Chondrocyte (in vitro differentiated cells): ENCODE data around the gene ZNF407. TPM values are rescaled to one million over a fixed set of nuclear protein-coding genes. Genes with fewer than 3 reads are reported as not detected.
A peak's percentile ranks its signal among the peaks of the same experiment; 100 is the strongest.

Experiments used
- DNase-seq: peaks from one replicate; pipeline ENCODE4 v3.0.0; 2021; ENCODE audit warnings: mixed read lengths, low spot score
- H3K27ac Mint-ChIP-seq: one replicate; pipeline ENCODE4 v1.8.0; 2021; ENCODE audit warnings: mild to moderate bottlenecking, moderate library complexity, mixed read lengths; ENCODE audit not compliant: unreplicated experiment
- H3K27me3 Mint-ChIP-seq: 2 replicates; pipeline ENCODE4 v1.8.0; 2021; ENCODE audit warnings: low read depth, mixed read lengths
- H3K36me3 Mint-ChIP-seq: 2 replicates; pipeline ENCODE4 v1.8.0; 2021; ENCODE audit warnings: low read depth, mixed read lengths
- H3K4me1 Mint-ChIP-seq: 2 replicates; pipeline ENCODE4 v1.8.0; 2021; ENCODE audit warnings: low read depth, mild to moderate bottlenecking, mixed read lengths
- H3K4me3 Mint-ChIP-seq: one replicate; pipeline ENCODE4 v1.8.0; 2021; ENCODE audit warnings: mild to moderate bottlenecking, moderate library complexity, mixed read lengths; ENCODE audit not compliant: unreplicated experiment
- H3K9me3 Mint-ChIP-seq: 2 replicates; pipeline ENCODE4 v1.8.0; 2021; ENCODE audit warnings: low read depth, mixed read lengths
- total RNA-seq: library from RNA; stranded (reverse); gene quantifications from 3 replicates; pipeline ENCODE4 v1.2.1, GENCODE V29; 2021
- TF ChIP-seq, protein P1 (sequence below): fragments of 200-600 bp; sonication (generic); IDR thresholded peaks from 2 replicates; pipeline ENCODE4 v1.5.0; 2021; ENCODE audit warnings: antibody characterized with exemption, mild to moderate bottlenecking, moderate library complexity

ZNF407 gene
- total RNA-seq, 1 donor from 2014 or later = 10.4 TPM

DNA sequence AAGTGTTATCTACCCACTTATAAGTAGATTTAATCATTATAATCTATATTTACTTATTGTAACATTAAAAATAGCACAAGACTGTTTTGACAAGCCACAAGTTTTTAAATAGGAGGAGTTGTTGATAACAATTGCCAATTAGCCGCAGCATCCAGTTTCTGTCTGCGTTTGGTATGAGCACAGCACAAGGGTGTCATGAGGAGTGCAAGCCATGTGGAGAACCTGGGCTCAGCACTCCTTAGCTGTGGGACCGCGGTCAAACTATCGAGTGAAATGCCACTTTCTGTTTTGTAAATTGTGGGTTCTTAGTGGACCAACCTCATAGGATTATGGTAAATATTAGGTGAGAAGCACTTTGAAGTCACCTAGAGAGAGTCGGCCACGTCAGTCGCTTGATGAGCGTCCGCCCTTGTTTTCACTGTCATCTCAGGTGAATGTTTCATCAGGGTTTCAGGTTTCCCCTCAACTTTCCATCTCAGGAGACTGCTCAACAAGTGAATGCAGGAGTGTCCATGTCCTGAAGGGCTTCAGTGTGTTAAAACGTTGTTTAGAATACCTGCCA lies 294.5 kb downstream of the ZNF407 start:
- Mint-ChIP-seq H3K36me3 (peaks cover 4% of the 10 kb centered on the region), H3K4me3 (no peak overlapping the region), H3K9me3 (no peaks in the 10 kb centered on the region), H3K4me1 (peaks cover 5% of the 10 kb centered on the region), H3K27ac (no peak overlapping the region), H3K27me3 (no peaks in the 10 kb centered on the region)
- DNase-seq = no peak
- TF ChIP-seq, protein P1, sequence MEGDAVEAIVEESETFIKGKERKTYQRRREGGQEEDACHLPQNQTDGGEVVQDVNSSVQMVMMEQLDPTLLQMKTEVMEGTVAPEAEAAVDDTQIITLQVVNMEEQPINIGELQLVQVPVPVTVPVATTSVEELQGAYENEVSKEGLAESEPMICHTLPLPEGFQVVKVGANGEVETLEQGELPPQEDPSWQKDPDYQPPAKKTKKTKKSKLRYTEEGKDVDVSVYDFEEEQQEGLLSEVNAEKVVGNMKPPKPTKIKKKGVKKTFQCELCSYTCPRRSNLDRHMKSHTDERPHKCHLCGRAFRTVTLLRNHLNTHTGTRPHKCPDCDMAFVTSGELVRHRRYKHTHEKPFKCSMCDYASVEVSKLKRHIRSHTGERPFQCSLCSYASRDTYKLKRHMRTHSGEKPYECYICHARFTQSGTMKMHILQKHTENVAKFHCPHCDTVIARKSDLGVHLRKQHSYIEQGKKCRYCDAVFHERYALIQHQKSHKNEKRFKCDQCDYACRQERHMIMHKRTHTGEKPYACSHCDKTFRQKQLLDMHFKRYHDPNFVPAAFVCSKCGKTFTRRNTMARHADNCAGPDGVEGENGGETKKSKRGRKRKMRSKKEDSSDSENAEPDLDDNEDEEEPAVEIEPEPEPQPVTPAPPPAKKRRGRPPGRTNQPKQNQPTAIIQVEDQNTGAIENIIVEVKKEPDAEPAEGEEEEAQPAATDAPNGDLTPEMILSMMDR = no peak

DNA sequence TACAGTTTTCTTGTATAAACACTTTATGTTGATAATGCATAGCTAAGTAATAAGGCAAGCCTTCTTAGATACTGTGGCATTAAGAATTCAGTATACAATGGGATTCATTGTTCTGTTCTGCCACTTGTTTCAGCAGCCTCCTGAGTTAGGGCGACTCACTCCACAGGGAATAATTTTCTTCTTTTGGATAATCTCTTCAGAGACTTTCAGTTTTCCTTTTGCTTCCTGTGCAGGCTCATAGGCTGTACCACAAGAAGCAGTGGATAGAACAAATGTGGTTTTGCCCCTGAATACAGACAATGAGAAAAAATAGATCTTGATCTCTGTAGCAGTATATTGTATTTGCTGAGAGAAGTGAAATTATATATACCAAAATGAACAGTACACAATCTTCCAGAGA lies 298.0 kb downstream of the ZNF407 start:
- Mint-ChIP-seq H3K9me3 (no peaks in the 10 kb centered on the region), H3K27ac (no peak overlapping the region), H3K27me3 (no peaks in the 10 kb centered on the region), H3K4me1 (peaks cover 24% of the 10 kb centered on the region), H3K4me3 (no peak overlapping the region), H3K36me3 (peaks cover 2% of the 10 kb centered on the region)
- no peak for DNase-seq
- TF ChIP-seq, protein P1 = no peak

DNA sequence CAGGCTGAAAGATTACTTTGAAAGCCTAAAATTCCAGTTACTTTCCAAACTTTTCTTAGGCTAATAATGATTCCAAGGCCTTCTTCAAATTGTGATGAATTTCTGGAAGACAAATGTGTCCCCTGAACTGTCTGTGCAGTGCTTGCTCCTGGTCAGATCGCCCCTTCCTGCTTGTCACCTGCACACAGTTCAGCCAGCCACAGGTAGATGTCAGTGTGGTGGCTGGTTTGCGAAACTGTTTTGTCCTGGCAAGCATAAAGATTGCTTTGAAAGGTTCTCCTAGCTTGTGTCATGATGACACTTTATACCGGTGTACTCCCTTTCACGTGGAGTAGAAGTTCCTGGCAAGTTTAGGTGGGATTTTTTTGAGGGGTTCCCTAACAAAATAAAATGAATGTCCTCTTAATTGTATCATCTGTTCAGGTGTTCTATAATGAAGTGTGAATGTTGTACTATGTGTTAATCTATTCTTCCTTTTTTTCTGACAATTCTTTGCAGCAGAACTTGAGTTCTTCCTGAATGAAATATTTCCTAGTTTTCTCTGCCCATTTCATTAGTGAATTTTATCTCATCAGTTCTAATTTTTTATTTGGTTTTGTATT lies 298.8 kb downstream of the ZNF407 start:
- H3K27ac Mint-ChIP-seq = no peak overlapping the region
- TF ChIP-seq, protein P1 = peak; percentile 52
- no peaks in the 10 kb centered on the region for H3K36me3 Mint-ChIP-seq
- H3K4me3 Mint-ChIP-seq = no peak overlapping the region
- H3K9me3 Mint-ChIP-seq = no peaks in the 10 kb centered on the region
- H3K4me1 Mint-ChIP-seq = peaks cover 24% of the 10 kb centered on the region
- no peaks in the 10 kb centered on the region for H3K27me3 Mint-ChIP-seq
- no peak for DNase-seq

DNA sequence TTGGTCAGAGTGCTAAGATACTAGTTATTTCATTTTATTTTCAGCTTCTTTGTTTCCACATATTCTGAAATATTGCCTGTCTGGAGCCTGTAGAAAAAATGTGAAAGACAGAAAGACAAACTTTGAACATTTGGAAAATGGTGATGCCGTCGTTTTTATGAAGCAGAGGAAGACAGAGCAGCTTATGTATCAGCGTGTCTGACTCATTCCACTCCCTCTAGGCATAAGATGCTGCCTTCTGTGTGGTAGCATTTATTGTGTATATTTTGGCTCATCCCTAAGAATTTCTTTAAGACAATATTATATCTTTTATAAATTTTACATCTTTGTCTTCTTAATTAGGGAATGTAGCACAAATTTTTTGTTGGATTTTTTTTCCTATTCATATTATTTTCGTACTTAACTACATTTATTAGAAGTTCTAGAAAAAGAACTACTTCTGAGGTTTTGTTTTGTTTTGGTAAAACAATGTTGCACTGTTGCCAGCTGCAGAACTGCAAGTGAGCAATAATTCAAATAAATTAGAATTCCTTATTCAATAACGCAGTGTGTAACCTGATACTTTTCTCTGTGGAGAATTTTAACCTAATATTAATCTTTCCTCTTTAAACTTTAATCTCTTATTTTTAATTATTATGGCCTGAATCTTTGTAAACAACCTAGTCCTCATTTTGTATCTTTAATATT lies 300.4 kb downstream of the ZNF407 start:
- Mint-ChIP-seq H3K27me3 (no peaks in the 10 kb centered on the region), H3K4me1 (peaks cover 24% of the 10 kb centered on the region), H3K9me3 (no peaks in the 10 kb centered on the region), H3K36me3 (no peaks in the 10 kb centered on the region), H3K4me3 (no peak overlapping the region), H3K27ac (peak overlapping the region; percentile 57)
- no peak for DNase-seq
- TF ChIP-seq, protein P1 = no peak

DNA sequence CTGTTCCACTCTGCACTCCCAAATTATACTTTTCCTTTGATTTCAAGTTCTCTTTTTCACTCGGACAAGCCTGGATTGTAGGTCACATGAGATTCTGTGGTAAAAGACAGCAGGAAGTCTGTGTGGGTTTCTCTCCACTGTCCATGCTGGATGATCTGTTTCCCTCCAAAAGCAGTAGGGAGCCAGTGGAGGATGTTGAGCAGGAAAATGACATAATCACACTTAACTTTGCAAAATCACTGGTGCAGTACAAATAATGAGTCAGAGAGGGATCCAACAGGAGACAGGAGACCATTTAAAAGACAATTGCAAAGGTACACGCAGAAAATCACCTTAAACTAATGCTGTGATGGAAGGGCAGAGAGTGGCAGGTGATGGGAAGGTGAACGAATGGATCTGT lies 301.3 kb downstream of the ZNF407 start:
- Mint-ChIP-seq H3K36me3 (no peaks in the 10 kb centered on the region), H3K27me3 (no peaks in the 10 kb centered on the region), H3K27ac (no peak overlapping the region), H3K9me3 (no peaks in the 10 kb centered on the region), H3K4me1 (peaks cover 24% of the 10 kb centered on the region), H3K4me3 (no peak overlapping the region)
- DNase-seq = no peak
- TF ChIP-seq, protein P1 = no peak
